Neural cell (in vitro differentiated cells): Measurements from ENCODE around the gene ACSL6. TPM values are rescaled to one million over a fixed set of nuclear protein-coding genes. Genes with fewer than 3 reads are reported as not detected.

Experiments
- H2AFZ ChIP-seq: fragments of 200-600, 300-800 bp; sonication (generic), shearing (Covaris generic); 2 replicates; pipeline ENCODE4 v1.6.0; 2014; ENCODE audit warnings: low read depth, mild to moderate bottlenecking, antibody characterized with exemption, low read length, moderate library complexity
- H3F3A ChIP-seq: fragments of 200-600 bp; shearing (Covaris generic); 2 replicates; pipeline ENCODE4 v1.6.1; 2016; ENCODE audit warnings: mild to moderate bottlenecking, moderate library complexity, mixed read lengths, antibody characterized with exemption, low read length; ENCODE audit not compliant: insufficient read depth, poor library complexity, severe bottlenecking
- H3K27ac ChIP-seq: fragments of 200-600, 300-800 bp; sonication (generic), shearing (Covaris generic); 2 replicates; pipeline ENCODE4 v1.5.1; 2014; ENCODE audit warnings: mild to moderate bottlenecking, low read length, moderate library complexity
- H3K27me3 ChIP-seq: fragments of 300-800, 200-600 bp; sonication (generic), shearing (Covaris generic); 2 replicates; pipeline ENCODE4 v1.6.0; 2014; ENCODE audit warnings: mild to moderate bottlenecking, low read depth, low read length, moderate library complexity; ENCODE audit not compliant: insufficient read depth
- H3K36me3 ChIP-seq: fragments of 300-800, 200-600 bp; sonication (generic), shearing (Covaris generic); 2 replicates; pipeline ENCODE4 v1.5.1; 2014; ENCODE audit warnings: mild to moderate bottlenecking, antibody characterized with exemption, low read length, moderate library complexity; ENCODE audit not compliant: insufficient read depth
- H3K4me2 ChIP-seq: fragments of 300-800, 200-600 bp; sonication (generic), shearing (Covaris generic); 2 replicates; pipeline ENCODE4 v1.6.0; 2014; ENCODE audit warnings: mild to moderate bottlenecking, low read length
- H3K4me3 ChIP-seq: fragments of 300-800, 200-600 bp; sonication (generic), shearing (Covaris generic); 2 replicates; pipeline ENCODE4 v1.5.1; 2014; ENCODE audit warnings: mild to moderate bottlenecking, low read length, moderate library complexity
- H3K79me2 ChIP-seq: fragments of 200-600 bp; shearing (Covaris generic); replicated peaks from 2 replicates; pipeline ENCODE4 v1.6.0; 2014; ENCODE audit warnings: mild to moderate bottlenecking, low read length, moderate library complexity; ENCODE audit not compliant: insufficient read depth
- H3K9ac ChIP-seq: fragments of 300-800, 200-600 bp; sonication (generic), shearing (Covaris generic); 2 replicates; pipeline ENCODE4 v1.6.1; 2016; ENCODE audit warnings: mild to moderate bottlenecking, low read length, mixed read lengths
- H3K9me2 ChIP-seq: fragments of 200-600 bp; shearing (Covaris generic); 2 replicates; pipeline ENCODE4 v1.6.1; 2016; ENCODE audit warnings: mild to moderate bottlenecking, low read length, mixed read lengths; ENCODE audit not compliant: insufficient read depth
- H3K9me3 ChIP-seq: fragments of 200-600, 300-800 bp; sonication (generic), shearing (Covaris generic); 2 replicates; pipeline ENCODE4 v1.6.1; 2016; ENCODE audit warnings: mild to moderate bottlenecking, mixed run types, low read length, moderate library complexity, mixed read lengths
- H4K20me1 ChIP-seq: fragments of 200-600 bp; shearing (Covaris generic); 2 replicates; pipeline ENCODE4 v1.6.1; 2016; ENCODE audit warnings: mild to moderate bottlenecking, mixed run types; ENCODE audit not compliant: insufficient read depth
- EP300 ChIP-seq: fragments of 450-650 bp; conservative IDR thresholded peaks from 2 replicates; pipeline ENCODE4 v1.6.1; 2014; ENCODE audit warnings: antibody characterized with exemption, mild to moderate bottlenecking, moderate library complexity; ENCODE audit not compliant: poor library complexity, severe bottlenecking
- EZH2 ChIP-seq: fragments of 200-600, 300-800 bp; shearing (Covaris generic), sonication (generic); IDR thresholded peaks from 2 replicates; pipeline ENCODE4 v1.6.1; 2014; ENCODE audit warnings: antibody characterized with exemption, low read length, borderline replicate concordance, mild to moderate bottlenecking; ENCODE audit not compliant: insufficient read depth, poor library complexity, severe bottlenecking
- MXI1 ChIP-seq: fragments of 450-650 bp; conservative IDR thresholded peaks from 2 replicates; pipeline ENCODE4 v1.6.1; 2014; ENCODE audit warnings: antibody characterized with exemption, mild to moderate bottlenecking; ENCODE audit not compliant: poor library complexity, severe bottlenecking
- POLR2AphosphoS5 ChIP-seq: IDR thresholded peaks from 2 replicates; pipeline ENCODE4 v1.6.1; 2012
- RAD21 ChIP-seq: fragments of 450-650 bp; conservative IDR thresholded peaks from 2 replicates; pipeline ENCODE4 v1.6.1; 2014; ENCODE audit warnings: antibody characterized with exemption, mild to moderate bottlenecking, moderate library complexity
- REST ChIP-seq: IDR thresholded peaks from 2 replicates; pipeline ENCODE4 v1.6.1; 2012; ENCODE audit warnings: borderline replicate concordance
- SMC3 ChIP-seq: fragments of 450-650 bp; conservative IDR thresholded peaks from 2 replicates; pipeline ENCODE4 v1.6.1; 2014; ENCODE audit warnings: antibody characterized with exemption, mild to moderate bottlenecking, moderate library complexity; ENCODE audit not compliant: poor library complexity
- TAF1 ChIP-seq: IDR thresholded peaks from 2 replicates; pipeline ENCODE4 v1.6.1; 2012; ENCODE audit warnings: low read depth
- polyA plus RNA-seq: library from polyadenylated mRNA; depleted of rRNA; stranded (reverse); fragments of >200 nt; gene quantifications from 2 replicates; pipeline ENCODE4 v1.2.3, GENCODE V29; 2014
- TF ChIP-seq, protein P1 (sequence below): fragments of 450-650 bp; IDR thresholded peaks from 2 replicates; pipeline ENCODE4 v1.5.1; 2014; ENCODE audit warnings: antibody characterized with exemption, mild to moderate bottlenecking, moderate library complexity; ENCODE audit not compliant: poor library complexity, severe bottlenecking

Gene ACSL6
- polyA plus RNA-seq, 1 donor from 2014 or later: 30.5 TPM

DNA sequence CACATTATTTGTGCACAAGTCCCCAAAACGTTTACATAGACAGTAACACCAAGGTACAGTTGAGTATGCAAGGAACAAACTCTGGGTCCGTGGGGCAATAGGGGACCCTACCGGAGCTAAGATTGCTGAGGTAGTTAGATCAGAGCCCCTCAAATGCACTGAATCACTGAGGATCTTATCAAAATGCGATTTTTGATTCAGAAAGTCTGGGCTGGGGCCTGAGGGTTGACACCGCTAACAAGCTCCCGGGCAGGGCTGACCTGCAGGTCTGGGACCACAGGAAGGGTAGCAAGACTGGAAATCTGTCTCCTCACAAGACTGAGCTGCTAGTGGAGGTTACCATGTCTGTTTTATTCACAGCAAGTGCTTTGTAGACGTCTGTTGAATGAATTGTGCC is 47.2 kb upstream of the ACSL6 start:
- Histone ChIP-seq H3K79me2 (no peaks in the 10 kb centered on the region), H3K9ac (no peak overlapping the region), H3K9me3 (no peaks in the 10 kb centered on the region), H3K4me2 (no peak overlapping the region), H3K9me2 (no peaks in the 10 kb centered on the region), H3F3A (no peaks in the 10 kb centered on the region), H3K4me3 (no peak overlapping the region), H2AFZ (no peak overlapping the region), H3K27me3 (no peaks in the 10 kb centered on the region), H3K27ac (no peak overlapping the region), H4K20me1 (no peaks in the 10 kb centered on the region), H3K36me3 (no peaks in the 10 kb centered on the region)
- TF ChIP-seq MXI1: no peak
- TF ChIP-seq EZH2: no peak
- no peak for TF ChIP-seq POLR2AphosphoS5
- no peak for TF ChIP-seq SMC3
- no peak for TF ChIP-seq EP300
- TF ChIP-seq REST: no peak
- no peak for TF ChIP-seq RAD21
- TF ChIP-seq TAF1: no peak
- TF ChIP-seq, protein P1, sequence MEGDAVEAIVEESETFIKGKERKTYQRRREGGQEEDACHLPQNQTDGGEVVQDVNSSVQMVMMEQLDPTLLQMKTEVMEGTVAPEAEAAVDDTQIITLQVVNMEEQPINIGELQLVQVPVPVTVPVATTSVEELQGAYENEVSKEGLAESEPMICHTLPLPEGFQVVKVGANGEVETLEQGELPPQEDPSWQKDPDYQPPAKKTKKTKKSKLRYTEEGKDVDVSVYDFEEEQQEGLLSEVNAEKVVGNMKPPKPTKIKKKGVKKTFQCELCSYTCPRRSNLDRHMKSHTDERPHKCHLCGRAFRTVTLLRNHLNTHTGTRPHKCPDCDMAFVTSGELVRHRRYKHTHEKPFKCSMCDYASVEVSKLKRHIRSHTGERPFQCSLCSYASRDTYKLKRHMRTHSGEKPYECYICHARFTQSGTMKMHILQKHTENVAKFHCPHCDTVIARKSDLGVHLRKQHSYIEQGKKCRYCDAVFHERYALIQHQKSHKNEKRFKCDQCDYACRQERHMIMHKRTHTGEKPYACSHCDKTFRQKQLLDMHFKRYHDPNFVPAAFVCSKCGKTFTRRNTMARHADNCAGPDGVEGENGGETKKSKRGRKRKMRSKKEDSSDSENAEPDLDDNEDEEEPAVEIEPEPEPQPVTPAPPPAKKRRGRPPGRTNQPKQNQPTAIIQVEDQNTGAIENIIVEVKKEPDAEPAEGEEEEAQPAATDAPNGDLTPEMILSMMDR: no peak

DNA sequence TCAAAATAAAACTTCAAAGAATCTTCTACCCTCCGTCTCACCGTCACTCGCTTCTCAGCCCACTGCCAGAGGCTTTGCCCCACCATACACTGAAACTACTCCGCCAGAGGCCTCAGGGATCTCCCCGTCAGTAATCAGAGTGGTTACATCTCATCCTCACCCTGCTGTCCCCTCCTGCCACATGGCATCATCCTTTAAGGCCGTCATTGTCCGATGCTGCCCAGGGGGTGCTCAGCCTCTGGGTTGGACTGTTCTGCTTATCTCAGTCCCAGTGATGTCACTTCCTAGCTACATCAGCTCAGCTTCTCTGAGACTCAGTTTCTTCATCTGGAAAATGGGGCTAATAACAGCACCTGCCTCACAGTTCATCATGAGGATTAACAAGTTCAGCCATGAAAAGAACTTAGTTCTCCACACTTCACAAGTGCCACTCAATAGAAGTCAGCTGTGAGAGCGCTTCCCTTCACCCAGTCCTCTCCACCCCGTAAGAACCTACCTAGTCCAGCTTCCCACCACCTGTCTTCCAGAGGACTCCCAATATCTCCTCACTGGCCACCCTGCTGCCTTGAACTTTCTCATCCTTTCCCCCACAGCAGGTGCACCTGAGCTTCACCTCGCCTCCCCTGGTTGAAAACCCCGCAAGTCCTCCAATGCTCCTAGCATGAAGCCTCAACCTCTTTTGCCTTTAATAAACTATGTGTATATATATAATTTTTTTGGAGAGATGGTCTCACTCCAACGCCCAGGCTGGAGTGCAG is 46.2 kb upstream of the ACSL6 start:
- no peaks in the 10 kb centered on the region for H3F3A ChIP-seq
- TF ChIP-seq MXI1: no peak
- no peak for TF ChIP-seq SMC3
- TF ChIP-seq EZH2: no peak
- TF ChIP-seq REST: no peak
- no peak for TF ChIP-seq TAF1
- no peak for TF ChIP-seq RAD21
- no peaks in the 10 kb centered on the region for H4K20me1 ChIP-seq
- H3K4me2 ChIP-seq: no peak overlapping the region
- no peaks in the 10 kb centered on the region for H3K9me3 ChIP-seq
- H3K9me2 ChIP-seq: no peaks in the 10 kb centered on the region
- H2AFZ ChIP-seq: no peak overlapping the region
- H3K27ac ChIP-seq: no peak overlapping the region
- no peak overlapping the region for H3K4me3 ChIP-seq
- H3K27me3 ChIP-seq: no peaks in the 10 kb centered on the region
- no peaks in the 10 kb centered on the region for H3K36me3 ChIP-seq
- no peaks in the 10 kb centered on the region for H3K79me2 ChIP-seq
- no peak overlapping the region for H3K9ac ChIP-seq
